WTC11 (cell line): ENCODE measurements around the gene SBF2.

ENCODE experiments used
- ARID4B ChIP-seq: sonication (generic); formaldehyde crosslinking; IDR thresholded peaks from 2 replicates; pipeline ENCODE4 v1.8.0; 2023; ENCODE audit warnings: missing genetic modification reagents, mild to moderate bottlenecking, borderline replicate concordance
- CTCF ChIP-seq: fragments of 200-600 bp; IDR thresholded peaks from 2 replicates; pipeline ENCODE4 v1.8.0; 2022; ENCODE audit warnings: antibody characterized with exemption
- E2F4 ChIP-seq: sonication (generic); formaldehyde crosslinking; IDR thresholded peaks from 2 replicates; pipeline ENCODE4 v1.8.1; 2022; ENCODE audit warnings: low read depth, mild to moderate bottlenecking, moderate library complexity, missing genetic modification reagents, borderline replicate concordance
- EMX1 ChIP-seq: fragments of 250-450 bp; sonication (Bioruptor Pico); IDR thresholded peaks from 2 replicates; pipeline ENCODE4 v1.8.0; 2021; ENCODE audit warnings: mild to moderate bottlenecking
- FOXP1 ChIP-seq: sonication (generic); formaldehyde crosslinking; IDR thresholded peaks from 2 replicates; pipeline ENCODE4 v1.8.0; 2022; ENCODE audit warnings: missing genetic modification reagents, mild to moderate bottlenecking, moderate library complexity, borderline replicate concordance
- HMGA2 ChIP-seq: fragments of 250-450 bp; sonication (Bioruptor Pico); IDR thresholded peaks from 2 replicates; pipeline ENCODE4 v1.4.0; 2021; ENCODE audit warnings: mild to moderate bottlenecking, moderate library complexity
- ZMAT4 ChIP-seq: fragments of 250-450 bp; sonication (Bioruptor Pico); IDR thresholded peaks from 2 replicates; pipeline ENCODE4 v1.9.0; 2021; ENCODE audit warnings: mild to moderate bottlenecking
- ZNF263 ChIP-seq: sonication (generic); formaldehyde crosslinking; IDR thresholded peaks from 2 replicates; pipeline ENCODE4 v1.8.1; 2022; ENCODE audit warnings: low read depth, mild to moderate bottlenecking, moderate library complexity, missing genetic modification reagents
- TF ChIP-seq, protein P1 (sequence below): sonication (generic); formaldehyde crosslinking; IDR thresholded peaks from 2 replicates; pipeline ENCODE4 v1.8.1; 2023; ENCODE audit warnings: mild to moderate bottlenecking, missing genetic modification reagents, moderate library complexity
- TF ChIP-seq, protein P2 (sequence below): sonication (generic); formaldehyde crosslinking; IDR thresholded peaks from 2 replicates; pipeline ENCODE4 v1.8.0; 2022; ENCODE audit warnings: mild to moderate bottlenecking, missing genetic modification reagents

DNA sequence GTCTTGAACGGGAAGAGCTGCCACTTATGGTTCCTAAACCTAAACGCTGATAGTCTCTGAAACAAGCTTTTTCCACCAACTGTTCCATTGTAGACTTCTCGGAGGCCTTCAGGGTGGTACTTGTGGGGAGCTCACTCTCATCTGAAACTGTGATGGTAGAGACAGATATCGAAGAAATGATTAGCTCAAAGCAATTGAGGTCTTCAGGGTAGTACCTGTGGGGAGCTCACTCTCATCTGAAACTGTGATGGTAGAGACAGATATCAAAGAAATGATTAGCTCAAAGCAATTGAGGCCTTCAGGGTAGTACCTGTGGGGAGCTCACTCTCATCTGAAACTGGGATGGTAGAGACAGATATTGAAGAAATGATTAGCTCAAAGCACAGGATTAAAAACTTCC lies 454.5 kb downstream of the SBF2 start:
- no peak for TF ChIP-seq ZNF263 (CRISPR knock-in tag)
- no peak for TF ChIP-seq CTCF
- TF ChIP-seq, protein P1, sequence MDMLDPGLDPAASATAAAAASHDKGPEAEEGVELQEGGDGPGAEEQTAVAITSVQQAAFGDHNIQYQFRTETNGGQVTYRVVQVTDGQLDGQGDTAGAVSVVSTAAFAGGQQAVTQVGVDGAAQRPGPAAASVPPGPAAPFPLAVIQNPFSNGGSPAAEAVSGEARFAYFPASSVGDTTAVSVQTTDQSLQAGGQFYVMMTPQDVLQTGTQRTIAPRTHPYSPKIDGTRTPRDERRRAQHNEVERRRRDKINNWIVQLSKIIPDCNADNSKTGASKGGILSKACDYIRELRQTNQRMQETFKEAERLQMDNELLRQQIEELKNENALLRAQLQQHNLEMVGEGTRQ (CRISPR knock-in tag) = no peak
- no peak for TF ChIP-seq E2F4
- TF ChIP-seq ARID4B (CRISPR knock-in tag) = no peak
- TF ChIP-seq, protein P2, sequence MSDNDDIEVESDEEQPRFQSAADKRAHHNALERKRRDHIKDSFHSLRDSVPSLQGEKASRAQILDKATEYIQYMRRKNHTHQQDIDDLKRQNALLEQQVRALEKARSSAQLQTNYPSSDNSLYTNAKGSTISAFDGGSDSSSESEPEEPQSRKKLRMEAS (CRISPR knock-in tag) = no peak
- no peak for TF ChIP-seq FOXP1 (CRISPR knock-in tag)
- no peak for TF ChIP-seq HMGA2 (CRISPR knock-in tag)
- TF ChIP-seq ZMAT4 (CRISPR knock-in tag) = no peak
- no peak for TF ChIP-seq EMX1
